VCaP (cell line): ENCODE results near the gene D2HGDH.

Source experiments
- H3K27ac ChIP-seq: fragments of 450-650 bp; 2 replicates; pipeline ENCODE4 v1.5.1; 2017
- TF ChIP-seq, protein P1 (sequence below): fragments of 450-650 bp; conservative IDR thresholded peaks from 2 replicates; pipeline ENCODE4 v1.5.1; 2017; ENCODE audit warnings: mild to moderate bottlenecking, moderate library complexity

The D2HGDH gene

DNA sequence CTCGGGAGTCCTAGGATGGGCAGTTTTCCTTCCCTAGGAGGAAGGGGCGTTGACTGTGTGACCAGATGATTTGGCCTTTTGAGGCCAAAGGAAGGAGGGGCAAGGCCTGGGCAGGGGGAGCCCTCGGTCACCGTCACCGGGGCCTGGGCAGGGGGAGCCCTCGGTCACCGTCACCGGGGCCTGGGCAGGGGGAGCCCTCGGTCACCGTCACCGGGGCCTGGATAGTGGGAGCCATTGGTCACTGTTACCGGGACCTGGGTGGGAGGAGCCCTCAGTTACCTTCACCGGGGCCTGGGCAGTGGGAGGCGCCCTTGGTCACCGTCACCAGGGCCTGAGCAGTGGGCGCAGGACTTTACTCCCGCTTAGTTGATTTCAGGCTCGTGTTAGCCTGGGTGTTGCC is 17.3 kb downstream of the D2HGDH start:
- H3K27ac ChIP-seq: no peak overlapping the region
- TF ChIP-seq, protein P1, sequence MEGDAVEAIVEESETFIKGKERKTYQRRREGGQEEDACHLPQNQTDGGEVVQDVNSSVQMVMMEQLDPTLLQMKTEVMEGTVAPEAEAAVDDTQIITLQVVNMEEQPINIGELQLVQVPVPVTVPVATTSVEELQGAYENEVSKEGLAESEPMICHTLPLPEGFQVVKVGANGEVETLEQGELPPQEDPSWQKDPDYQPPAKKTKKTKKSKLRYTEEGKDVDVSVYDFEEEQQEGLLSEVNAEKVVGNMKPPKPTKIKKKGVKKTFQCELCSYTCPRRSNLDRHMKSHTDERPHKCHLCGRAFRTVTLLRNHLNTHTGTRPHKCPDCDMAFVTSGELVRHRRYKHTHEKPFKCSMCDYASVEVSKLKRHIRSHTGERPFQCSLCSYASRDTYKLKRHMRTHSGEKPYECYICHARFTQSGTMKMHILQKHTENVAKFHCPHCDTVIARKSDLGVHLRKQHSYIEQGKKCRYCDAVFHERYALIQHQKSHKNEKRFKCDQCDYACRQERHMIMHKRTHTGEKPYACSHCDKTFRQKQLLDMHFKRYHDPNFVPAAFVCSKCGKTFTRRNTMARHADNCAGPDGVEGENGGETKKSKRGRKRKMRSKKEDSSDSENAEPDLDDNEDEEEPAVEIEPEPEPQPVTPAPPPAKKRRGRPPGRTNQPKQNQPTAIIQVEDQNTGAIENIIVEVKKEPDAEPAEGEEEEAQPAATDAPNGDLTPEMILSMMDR: no peak

DNA sequence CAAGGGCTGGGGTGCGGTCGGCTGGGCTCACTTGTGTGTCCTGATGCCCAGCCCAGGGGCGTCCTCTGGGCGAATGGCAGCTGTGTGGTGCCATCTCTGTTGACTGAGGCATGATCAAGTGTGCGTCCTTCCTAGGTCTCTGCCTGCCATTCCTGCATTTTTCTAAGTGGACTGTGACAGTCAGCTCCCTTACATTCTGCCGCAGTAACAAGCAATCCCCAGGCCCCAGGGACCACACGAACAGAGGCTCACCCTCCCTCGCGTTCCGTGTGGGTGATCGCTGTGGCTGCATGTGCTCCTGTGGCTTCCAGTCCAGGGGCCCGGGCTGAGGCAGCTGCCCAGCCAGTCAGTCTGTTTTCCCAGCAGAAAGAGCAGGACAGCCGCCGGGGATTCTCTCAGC is 17.8 kb downstream of the D2HGDH start:
- TF ChIP-seq, protein P1: no peak
- H3K27ac ChIP-seq: no peak overlapping the region

- no peak overlapping the region for H3K27ac ChIP-seq
- TF ChIP-seq, protein P1: no peak
These were observed 18.4 kb downstream of the D2HGDH start for GRCh38 chr2:241752689-241753276.

- H3K27ac ChIP-seq: no peak overlapping the region
- TF ChIP-seq, protein P1: no peak
These were observed 19.1 kb downstream of the D2HGDH start for GRCh38 chr2:241753493-241753892.

- H3K27ac ChIP-seq: no peak overlapping the region
- TF ChIP-seq, protein P1: no peak
These were observed 19.6 kb downstream of the D2HGDH start for GRCh38 chr2:241754042-241754441.

DNA sequence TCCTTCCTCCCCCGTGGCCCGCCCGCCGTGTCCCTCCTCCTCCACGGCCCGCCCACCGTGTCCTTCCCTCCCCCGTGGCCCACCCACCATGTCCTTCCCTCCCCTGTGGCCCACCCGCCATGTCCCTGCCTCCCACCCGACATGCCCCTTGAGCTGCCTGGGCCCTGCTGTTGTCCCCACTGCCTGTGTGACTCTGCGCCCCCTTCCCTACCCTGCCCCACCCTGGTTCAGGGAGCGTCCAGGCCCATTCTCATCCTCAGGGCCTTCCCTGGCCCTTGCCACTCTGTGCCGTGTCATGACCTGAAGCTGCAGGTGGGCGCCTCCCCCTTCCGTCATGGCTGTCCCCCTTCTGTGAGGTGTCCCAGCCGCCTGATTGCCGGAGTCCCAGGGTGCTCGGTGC is 20.7 kb downstream of the D2HGDH start:
- H3K27ac ChIP-seq: no peak overlapping the region
- TF ChIP-seq, protein P1: no peak

DNA sequence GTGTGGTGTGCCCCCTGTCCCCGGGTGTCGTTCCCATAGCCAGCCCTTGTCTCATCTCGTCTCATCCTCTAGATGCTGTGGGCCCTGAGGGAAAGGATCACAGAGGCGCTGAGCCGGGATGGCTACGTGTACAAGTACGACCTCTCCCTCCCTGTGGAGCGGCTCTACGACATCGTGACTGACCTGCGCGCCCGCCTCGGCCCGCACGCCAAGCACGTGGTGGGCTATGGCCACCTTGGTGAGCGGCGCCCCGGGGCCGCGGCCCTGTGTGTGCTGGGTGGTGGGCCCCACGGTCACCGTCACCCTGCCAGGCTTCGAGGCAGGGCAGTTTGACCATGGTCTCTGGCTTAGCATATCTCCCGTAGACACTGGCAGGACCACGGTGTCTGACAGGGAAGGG is 21.3 kb downstream of the D2HGDH start:
- TF ChIP-seq, protein P1: no peak
- H3K27ac ChIP-seq: no peak overlapping the region
